ENCODE data around the gene TSTD1.

- TF ChIP-seq EZH2phosphoT487 (IDR thresholded peaks at IDR 0.05; ENCODE audit: insufficient read depth, low read depth), result no peak
- no peak for TF ChIP-seq EZH2 (IDR thresholded peaks at IDR 0.05; ENCODE audit: insufficient read depth, poor library complexity, severe bottlenecking)
Measured at GRCh38 chr1:161085165-161085564, 46.4 kb upstream of the TSTD1 start.
